HG03342 (cell line): ENCODE measurements around the gene CDH23.

Experiments
- ATAC-seq: cut with Tn5 transposase; IDR thresholded peaks from one replicate; pipeline ENCODE4 v1.9.1; 2021; ENCODE audit warnings: mild to moderate bottlenecking, moderate library complexity; ENCODE audit not compliant: unreplicated experiment

CDH23 gene

DNA sequence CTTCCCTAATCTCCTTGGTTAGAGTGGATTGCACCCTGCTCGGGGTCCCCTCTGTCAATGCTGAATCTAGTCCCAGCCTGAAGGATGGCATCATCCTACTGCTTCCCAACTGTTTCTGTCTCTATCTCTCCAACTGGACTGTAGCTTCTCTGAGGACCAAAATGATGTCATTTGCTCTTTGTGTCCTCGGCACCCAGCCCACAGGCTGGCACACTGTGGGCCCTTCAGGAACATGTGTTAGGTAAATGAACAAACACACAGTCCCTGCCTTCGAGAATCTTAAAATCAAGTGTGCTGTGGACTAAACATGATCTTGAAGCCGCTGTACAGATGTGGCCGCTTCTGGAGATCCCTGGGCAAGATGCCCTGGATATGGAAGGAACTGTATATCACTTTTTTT, 5.0 kb upstream of the CDH23 start:
- no peak for ATAC-seq

DNA sequence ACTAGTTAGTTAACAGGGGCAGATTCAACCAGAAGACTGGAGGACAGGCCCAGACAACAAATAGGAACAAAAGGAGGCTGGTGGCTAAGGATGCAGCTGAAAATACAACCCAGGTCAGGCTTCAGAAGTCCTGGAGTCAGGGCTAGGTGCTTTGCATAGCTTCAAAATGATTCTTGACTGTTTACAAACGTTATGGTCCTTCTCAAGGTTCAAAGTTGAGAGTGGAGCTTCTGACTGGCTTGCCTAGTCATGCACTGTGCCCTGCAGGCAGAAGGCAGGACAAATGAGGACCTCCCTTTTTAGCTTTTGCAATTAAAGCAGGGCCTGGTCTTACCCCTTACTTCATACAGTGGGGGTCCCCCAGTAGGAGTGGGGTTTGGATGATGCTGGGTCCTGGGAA, 4.4 kb upstream of the CDH23 start:
- no peak for ATAC-seq

DNA sequence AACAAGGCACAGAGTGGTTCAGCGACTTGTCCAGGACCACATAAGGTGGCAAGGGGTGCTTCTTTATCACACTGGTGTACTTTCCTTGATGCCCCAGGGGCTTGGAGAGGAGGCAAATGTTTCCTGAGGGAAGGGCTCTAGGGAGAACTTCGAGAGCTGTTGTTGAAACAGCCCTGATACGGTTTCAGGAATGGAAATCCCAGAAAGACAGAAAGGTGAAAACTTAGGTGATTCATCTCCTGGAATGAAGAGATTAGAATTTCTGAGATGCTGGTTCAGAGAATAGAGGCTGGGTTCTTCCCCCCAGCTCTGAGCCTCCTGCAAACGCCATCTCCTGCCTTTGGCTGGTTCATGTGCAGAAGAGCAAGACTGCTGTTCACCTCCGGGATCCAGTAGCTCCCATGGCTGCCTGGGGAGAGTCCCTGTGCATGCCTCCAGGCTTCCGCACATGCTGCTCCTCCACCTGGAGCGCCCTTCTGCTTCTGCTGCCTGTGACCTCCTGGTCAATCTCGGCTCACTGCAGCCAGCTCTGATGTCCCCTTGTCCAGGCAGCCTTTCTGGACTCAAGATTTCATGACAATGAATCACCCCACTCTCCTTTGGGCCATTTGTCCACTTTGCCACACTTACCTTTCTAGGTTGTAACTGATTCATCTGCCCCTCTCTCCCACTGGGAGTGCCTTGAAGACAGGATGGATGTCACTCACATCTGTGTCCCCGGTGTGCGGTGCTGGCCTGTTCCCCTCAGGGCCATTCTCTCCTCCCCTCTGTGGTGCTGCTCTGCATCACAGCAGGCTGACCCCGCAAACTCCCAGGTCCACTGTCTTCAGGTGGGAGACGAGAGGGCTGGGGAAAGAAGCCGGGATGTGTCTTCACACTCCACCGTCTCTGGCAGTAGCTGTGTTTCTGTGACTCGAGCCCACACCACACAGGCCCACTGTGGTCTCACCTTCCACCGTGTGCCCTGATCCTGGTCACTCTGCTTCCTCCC, 3.6 kb upstream of the CDH23 start:
- no peak for ATAC-seq

DNA sequence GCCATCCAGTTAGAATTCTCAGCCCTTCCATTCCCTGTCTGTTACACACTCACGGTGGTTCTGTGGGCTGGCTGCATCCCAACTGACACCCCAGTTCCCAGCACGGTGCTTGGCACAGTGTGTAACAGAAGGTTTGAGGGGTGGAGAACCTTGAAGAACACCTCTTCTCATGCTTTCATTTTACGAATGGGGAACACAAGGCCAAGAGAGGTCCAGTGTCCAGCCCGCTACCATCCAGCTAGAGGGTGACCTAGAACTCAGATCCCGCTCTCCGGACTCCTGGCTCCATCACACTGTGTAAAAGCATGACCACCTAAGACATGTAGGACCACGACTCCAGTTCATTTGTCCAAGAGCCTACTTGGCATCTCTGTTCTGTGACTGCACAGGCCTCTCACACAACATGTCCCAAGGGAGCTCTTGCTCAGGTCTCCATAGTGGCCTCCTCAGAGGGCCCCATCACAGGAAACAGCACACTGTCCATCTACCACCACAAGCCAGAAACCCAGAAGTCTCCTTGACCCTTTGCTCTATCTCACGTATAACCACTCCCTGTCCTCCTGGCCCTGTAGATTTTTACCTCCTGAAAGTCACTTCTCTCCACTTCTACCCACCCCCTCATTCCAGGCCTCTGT, 2.8 kb upstream of the CDH23 start:
- ATAC-seq = no peak

- no peak for ATAC-seq
These were observed 1.7 kb upstream of the CDH23 start for GRCh38 chr10:71394926-71395562.

- ATAC-seq = no peak
These were observed 1.1 kb upstream of the CDH23 start for GRCh38 chr10:71395621-71396020.

GRCh38 chr10:71396084-71396710, 523 bp upstream of the CDH23 start:
- no peak for ATAC-seq

- ATAC-seq = no peak
These were observed 834 bp downstream of the CDH23 start for GRCh38 chr10:71397296-71398212.

GRCh38 chr10:71398976-71399375, 2.3 kb downstream of the CDH23 start:
- ATAC-seq = no peak

DNA sequence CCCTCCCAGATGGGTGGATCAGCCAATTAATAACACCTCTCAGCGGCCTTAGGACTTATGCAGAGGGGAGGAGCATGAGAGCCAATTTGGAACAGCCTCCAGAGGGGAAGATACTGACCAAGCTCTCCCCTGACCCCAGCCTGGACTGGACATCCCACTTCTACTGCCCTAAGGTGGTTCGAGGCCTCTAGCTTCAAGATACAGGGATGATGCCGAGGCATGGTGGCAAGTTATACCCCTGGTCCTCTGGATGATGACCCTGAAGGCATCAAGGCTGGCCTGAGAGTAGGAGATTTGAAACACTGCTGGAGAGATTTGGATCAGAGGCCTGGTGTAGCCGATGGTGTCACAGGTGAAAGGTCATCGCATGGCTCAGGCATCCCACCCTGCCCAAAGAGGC, 3.2 kb downstream of the CDH23 start:
- no peak for ATAC-seq

GRCh38 chr10:71401056-71401455, 4.3 kb downstream of the CDH23 start:
- no peak for ATAC-seq

- ATAC-seq = no peak
These were observed 5.3 kb downstream of the CDH23 start for GRCh38 chr10:71402005-71402404.

DNA sequence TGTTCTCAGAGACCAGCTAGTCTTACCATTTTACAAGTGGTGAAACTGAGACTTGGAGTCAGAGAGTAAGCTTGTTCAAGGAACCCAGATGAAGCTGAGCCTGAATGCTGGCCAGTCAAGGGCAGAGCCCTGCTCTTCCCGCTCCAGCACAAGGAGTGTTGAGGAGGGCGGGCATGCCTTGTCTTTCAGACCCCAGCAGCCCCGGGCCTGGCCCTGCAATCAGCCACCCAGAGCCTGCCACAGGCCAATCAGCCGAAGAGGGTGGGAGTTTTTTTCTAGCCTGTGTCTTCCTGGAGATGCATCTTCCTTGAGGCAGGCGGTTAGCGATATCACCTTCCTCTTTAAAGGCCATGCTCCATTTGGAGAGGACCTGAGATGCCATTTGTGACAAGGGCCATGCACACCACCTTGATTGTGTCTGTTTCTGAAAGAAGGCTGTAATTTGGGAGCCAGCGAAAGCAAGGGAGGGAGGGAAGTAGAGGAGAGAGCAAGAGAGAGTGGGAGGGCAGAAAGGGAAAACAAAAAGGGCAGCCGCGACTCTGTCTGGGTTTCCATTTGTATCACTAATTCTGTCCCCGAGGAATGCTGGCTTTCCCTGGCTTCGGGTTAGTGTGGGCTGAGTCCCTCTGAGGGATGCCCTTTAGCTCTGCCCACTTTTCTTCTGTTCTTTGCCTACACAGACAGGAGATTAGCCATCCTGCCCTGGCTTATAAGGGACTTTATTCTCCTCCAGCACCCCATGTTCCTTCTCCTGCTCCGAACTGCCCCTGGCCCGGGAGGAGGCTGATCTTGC, 8.0 kb downstream of the CDH23 start:
- no peak for ATAC-seq

DNA sequence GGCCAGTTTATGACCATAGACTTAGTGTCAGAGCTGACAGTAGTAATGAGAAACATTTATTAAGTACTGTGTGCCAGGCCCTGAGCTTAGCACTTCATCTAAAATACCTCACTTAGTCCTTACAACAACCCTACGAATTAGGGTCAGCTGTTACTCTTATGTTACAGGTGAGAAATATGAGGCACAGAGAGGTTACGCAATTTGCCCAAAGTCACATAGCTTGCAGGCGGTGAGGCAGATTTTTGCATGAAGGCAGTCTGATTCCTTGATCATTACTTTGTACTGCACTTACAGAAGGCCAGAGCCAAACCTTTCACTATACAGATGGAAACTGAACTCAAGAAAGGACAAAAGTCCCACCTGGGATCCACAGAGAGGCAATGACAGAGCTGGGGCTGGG, 10.2 kb downstream of the CDH23 start:
- no peak for ATAC-seq

GRCh38 chr10:71408436-71409225, 11.9 kb downstream of the CDH23 start:
- no peak for ATAC-seq

DNA sequence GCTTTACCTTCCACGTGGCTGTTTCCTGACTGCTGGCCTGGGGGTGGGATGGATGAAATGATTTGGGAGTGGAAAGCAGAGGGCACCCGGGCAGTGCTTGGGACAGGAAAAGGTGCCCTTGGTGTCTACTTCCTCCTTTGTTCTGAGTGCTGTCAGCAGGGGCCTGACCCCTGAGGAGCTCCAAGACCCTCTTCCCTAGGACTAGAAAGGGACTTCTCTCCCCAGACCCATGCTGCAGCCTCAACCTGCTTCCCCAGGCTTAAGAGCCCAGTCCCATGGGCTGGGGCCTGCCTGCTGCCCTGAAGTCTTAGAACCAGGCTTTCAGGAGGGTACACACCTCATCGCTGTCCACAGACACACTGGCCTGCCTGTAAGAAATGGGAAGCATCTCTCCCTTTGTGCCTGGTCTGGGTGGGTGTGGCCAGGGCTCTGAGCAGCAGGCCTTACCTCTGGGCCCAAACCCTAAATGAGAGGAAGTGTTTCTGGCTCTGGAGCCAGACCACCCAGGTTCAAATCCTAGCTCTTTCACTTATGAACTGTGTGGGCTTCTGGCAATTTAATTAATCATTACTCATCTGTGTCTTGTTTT, 12.9 kb downstream of the CDH23 start:
- no peak for ATAC-seq

DNA sequence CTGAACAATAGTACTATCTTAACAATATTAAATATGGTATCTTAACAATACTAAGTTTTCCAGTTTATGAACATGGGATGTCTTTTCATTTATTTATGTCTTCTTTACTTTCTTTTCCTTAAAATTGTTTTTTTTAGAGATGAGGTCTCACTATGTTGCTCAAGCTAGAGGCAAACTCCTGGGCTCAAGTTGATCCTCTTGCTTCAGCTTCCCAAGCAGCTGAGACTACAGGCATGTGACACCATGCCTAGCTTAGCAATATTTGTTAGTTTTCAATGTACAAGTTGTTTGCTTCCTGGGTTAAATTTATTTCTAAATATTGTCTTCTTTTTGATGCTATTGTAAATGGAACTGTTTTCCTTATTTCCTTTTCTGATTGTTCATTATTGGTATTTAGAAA, 16.9 kb downstream of the CDH23 start:
- no peak for ATAC-seq

GRCh38 chr10:71414359-71414758, 17.6 kb downstream of the CDH23 start:
- no peak for ATAC-seq
